ENCODE results near the gene EIF4G2.

EIF4G2 gene

DNA sequence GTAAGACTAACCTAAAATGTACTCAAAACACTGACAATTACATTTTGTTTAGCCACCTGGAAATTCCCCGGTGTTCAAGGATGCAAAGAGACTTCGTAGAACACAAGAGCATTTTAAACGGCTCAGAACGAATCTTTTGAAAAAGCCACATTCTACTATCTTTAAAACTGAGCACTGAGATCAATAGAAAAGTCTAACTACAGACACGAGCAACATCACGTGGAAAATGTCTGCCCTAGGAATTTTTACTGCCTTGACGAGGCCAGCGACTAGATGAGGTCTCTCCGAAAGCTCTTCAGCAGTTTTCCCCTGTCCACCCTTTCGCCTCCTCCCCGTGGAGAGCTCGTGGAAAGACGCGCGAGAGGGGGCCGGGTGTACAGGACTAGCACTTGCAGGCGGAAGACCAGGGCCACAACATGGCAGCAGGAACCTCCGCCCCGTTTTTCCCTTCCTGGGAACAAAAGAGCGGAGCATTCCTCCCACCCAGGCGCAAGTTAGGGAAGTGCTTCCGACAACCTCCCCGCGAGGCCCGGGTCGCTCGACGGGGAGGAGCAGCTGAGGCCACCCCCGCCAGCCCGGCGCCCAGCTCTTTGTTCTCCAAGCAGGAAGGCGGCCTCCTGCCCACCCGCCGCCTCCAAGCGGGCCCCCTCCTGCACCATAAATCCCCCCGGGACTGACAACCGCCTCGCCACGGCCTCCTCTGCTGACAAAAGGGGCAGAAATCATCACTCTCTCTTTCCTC is 1.1 kb downstream of the EIF4G2 start:
- DNase-seq: peak; percentile 29

DNA sequence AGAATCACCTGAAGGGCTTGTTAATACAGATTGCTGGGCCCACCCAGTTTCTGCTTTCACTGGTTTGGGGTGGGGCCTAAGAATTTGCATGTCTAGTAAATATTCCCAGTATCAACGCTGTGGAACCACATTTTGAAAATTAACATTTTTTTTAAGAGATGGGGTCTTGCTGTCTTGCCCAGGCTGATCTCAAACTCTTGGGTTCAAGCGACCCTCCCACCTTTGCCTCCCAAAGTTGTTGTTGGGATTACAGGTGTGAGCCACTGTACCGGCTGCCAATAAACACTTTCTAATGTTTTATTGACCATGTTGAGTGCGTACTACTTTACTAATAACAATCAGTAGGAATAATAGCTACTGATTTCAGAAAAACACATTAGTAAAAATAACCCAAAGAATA is 2.5 kb downstream of the EIF4G2 start:
- no peak for DNase-seq

- no peak for DNase-seq
These were observed 3.0 kb downstream of the EIF4G2 start for GRCh38 chr11:10805741-10806140.

GRCh38 chr11:10803676-10804075 is 5.0 kb downstream of the EIF4G2 start:
- DNase-seq: no peak

GRCh38 chr11:10800292-10800691 is 8.4 kb downstream of the EIF4G2 start:
- DNase-seq: no peak

- DNase-seq: no peak
These were observed 10.3 kb downstream of the EIF4G2 start for GRCh38 chr11:10798330-10798928.

DNA sequence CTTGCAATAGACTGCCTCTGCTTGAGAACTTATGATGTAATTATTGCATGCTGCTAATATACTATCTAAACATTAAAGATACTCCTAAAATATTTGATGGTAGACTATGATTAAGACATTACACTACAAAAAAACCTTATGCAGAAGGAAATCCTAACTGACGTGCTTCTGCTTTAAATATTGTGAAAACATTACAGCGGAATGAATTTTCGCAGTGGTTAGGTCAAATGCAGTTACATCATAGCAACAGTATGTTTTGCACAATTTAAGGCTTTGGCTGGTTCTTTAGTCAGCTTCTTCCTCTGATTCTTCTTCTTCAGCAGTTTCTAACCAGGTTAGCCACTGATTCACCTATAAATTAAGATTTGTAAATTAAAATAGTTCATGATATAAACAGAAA is 11.2 kb downstream of the EIF4G2 start:
- DNase-seq: no peak

DNA sequence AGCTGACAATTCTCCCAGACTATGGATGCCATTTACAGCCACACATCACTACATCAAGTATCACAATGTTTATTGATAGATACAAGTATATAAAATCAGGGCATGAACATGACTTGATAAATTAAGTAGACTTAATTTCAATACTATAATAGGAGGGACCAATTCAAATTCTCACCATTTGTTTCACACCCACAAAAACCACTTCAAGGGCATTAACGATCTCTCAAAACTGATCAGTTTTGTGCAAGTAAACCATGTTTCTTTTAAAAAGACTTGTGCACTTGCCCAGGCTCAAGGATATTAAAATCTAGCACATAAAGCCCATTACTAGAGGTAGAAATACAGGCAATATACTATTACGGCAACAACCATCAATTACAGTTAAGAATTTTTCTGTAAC is 11.7 kb downstream of the EIF4G2 start:
- DNase-seq: no peak

DNA sequence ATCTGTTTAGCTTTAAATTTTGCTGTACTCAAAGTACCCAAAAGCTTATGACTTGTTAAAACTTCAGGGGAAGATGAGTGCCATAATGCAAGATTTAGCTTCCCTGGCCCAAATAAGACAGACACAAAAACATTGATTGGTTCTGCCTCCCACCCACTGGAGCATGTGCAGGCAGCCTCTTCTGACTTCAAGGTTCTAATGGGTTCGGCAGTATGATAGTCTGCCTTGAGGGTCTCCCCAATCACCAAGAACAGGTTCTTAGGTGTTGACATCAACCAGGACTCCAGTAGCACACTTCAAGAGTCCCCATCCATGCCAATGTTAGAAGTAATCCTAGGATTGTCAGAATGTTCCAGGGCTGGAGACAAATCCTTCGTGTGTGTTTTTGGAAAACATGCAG is 12.5 kb downstream of the EIF4G2 start:
- DNase-seq: no peak

DNA sequence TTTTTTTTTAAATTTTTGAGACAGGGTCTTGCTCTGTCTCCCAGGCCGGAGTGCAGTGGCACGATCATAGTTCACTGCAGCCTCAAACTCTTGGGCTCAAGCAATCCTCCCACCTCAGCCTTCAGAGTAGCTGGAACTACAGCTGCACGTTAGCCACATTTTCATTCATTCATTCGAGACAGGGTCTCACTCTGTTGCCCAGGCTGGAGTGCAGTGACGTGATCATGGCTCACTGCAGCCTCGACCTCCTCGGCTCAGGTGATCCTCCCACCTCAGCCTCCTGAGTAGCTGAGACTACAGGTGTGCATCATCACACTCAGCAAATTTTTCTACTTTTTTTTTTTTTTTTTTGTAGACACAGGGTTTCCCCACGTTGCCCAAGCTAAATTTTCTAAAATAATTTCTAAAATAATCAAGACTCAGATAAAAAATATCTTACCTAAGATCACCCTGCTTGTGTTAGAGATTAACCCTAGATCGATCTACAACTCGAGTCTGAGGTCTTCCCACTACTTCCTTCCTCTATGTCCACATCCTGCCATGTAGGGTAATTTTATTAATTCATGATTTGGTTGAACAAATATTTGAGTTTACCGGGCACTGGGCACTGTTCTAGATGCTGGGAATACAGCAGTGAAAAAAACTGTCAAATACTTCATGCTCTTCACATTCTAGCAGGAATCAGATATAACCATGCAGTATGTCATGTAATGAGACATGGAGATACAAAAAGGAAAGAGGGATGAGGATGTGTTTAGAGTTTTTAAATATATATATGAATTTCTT is 15.1 kb downstream of the EIF4G2 start:
- DNase-seq: no peak

DNA sequence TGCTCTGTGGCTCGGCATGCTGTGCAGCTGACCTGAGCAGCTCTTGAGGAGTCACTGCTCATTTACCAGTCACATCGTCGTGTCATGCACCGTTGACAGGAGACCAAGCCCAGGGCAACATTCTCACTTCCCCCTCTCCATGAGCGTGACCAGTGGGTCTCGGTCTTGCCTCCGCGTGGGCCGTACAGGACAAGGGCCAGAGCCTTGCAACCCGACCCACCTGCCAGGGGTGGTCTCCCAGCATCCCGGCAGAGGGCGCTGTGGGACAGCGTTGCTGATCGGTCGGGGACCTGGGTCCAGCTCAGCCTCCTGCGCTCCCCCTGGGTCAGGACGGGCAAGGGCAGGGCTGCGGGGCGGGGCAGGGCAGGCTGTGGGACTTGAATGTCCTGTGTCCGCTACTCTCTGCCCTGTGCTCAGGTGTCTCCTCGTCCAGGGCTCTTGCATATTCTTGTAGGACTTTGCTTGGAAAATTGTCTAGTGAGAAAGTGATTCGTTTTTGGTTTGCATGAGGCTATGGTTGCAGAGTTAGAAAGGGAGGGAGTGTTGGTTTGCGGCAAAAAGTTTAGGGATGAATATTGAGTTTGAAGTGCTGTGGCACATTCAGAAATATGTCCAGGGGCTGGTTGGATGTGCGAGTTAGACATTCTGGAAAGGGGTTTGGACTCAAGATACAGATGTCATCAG is 16.2 kb downstream of the EIF4G2 start:
- DNase-seq: peak; percentile 74

DNA sequence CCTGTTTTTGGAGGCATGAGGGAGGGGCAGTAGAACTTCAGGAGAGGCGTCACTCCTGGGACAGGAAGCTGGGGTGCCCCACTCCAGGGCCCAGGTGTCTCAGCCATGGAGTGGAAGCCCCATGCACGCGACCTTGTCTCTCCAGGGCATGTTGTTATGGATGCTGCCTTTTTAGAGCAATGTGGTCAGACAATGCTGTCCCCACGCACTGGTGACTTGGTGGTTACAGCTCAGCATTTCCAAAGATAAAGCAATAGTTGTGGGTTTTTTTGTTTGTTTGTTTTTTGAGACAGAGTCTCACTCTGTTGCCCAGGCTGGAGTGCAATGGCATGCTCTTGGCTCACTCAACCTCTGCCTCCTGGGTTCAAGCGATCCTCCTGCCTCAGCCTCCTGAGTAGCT is 22.3 kb downstream of the EIF4G2 start:
- no peak for DNase-seq

- no peak for DNase-seq
These were observed 23.6 kb downstream of the EIF4G2 start for GRCh38 chr11:10785146-10785474.

GRCh38 chr11:10784232-10785145 is 24.2 kb downstream of the EIF4G2 start:
- DNase-seq: no peak

- no peak for DNase-seq
These were observed 28.7 kb downstream of the EIF4G2 start for GRCh38 chr11:10780040-10780439.

GRCh38 chr11:10779086-10779485 is 29.6 kb downstream of the EIF4G2 start:
- DNase-seq: no peak

GRCh38 chr11:10778217-10778970 is 30.3 kb downstream of the EIF4G2 start:
- DNase-seq: no peak

GRCh38 chr11:10777806-10778205 is 30.9 kb downstream of the EIF4G2 start:
- no peak for DNase-seq

DNA sequence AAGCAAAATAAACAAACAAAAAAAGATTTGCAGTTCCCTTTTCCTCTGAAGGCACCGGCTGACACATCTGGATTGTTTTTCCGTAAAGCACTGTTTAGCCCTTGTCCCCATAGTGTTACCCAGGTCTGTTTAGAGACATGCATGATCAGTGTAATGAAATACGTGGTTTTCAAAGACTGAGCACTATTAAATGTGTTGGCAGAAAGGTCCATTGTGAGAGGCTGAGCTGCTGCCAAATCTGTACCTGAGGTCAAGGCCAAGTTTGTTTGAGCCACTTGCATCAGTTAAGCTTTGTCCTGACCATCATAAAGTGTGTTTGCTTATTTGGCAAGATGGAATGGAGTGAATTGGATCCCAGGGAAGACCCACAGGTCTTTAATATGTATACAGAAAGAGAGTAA is 31.3 kb downstream of the EIF4G2 start:
- DNase-seq: no peak

DNA sequence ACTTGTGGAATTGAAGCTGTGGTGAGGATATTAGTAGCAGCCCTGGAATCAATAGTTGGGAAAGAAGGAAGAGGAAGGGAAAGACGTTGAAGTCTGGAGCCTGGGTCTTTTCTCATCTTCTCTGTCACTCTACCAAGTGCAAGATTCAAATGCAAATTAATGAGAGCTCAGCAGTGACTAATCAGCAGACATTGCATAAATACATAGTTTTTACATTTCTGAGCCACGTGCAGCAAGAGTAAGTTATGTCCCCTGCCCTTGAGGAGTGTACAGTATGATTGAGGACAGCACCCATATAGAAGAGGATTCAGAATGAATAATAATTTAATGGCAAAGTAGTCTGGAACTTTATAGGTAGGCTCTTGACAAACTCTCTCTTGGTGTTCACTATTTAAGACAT is 33.9 kb downstream of the EIF4G2 start:
- no peak for DNase-seq

- DNase-seq: no peak
These were observed 37.3 kb downstream of the EIF4G2 start for GRCh38 chr11:10771457-10771856.

All from KG1 (cell line).